ENCODE measurements around the gene ZNF638. TPM values are rescaled to one million over a fixed set of nuclear protein-coding genes. Genes with fewer than 3 reads are reported as not detected.
A peak's percentile ranks its signal among the peaks of the same experiment; 100 is the strongest.

Gene ZNF638
- total RNA-seq, 4 donors from 2014 or later = 94.9 to 114 (median 109) TPM

- intact Hi-C loops (cut with DNase I; ENCODE audit: low total_unique reads) = no loop called here
- 88 to 93% methylated on average over 5 of the region's 5 CpGs for WGBS, 2 donors
- H3K4me3 ChIP-seq (ENCODE audit: low read depth, poor library complexity, severe bottlenecking) = no peak overlapping the region
- TF ChIP-seq, protein P1, sequence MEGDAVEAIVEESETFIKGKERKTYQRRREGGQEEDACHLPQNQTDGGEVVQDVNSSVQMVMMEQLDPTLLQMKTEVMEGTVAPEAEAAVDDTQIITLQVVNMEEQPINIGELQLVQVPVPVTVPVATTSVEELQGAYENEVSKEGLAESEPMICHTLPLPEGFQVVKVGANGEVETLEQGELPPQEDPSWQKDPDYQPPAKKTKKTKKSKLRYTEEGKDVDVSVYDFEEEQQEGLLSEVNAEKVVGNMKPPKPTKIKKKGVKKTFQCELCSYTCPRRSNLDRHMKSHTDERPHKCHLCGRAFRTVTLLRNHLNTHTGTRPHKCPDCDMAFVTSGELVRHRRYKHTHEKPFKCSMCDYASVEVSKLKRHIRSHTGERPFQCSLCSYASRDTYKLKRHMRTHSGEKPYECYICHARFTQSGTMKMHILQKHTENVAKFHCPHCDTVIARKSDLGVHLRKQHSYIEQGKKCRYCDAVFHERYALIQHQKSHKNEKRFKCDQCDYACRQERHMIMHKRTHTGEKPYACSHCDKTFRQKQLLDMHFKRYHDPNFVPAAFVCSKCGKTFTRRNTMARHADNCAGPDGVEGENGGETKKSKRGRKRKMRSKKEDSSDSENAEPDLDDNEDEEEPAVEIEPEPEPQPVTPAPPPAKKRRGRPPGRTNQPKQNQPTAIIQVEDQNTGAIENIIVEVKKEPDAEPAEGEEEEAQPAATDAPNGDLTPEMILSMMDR (IDR thresholded peaks at IDR 0.05) = no peak
- no peak for TF ChIP-seq POLR2A (IDR thresholded peaks at IDR 0.05)
- peak in 1 of 2 donors; percentile 62 for DNase-seq (ENCODE audit: low spot score in 2 of 2)
Observed at GRCh38 chr2:71462641-71463341, 131.2 kb downstream of the ZNF638 start.

GRCh38 chr2:71463342-71463654 lies 131.7 kb downstream of the ZNF638 start:
- WGBS, 2 donors = 78 to 85% methylated on average over 4 to 7 of the region's 7 CpGs
- no peak for DNase-seq (ENCODE audit: low spot score in 2 of 2)
- intact Hi-C loops (cut with DNase I; ENCODE audit: low total_unique reads) = no loop called here
- no peak for TF ChIP-seq POLR2A (IDR thresholded peaks at IDR 0.05)
- TF ChIP-seq, protein P1 (IDR thresholded peaks at IDR 0.05) = no peak
- no peak overlapping the region for H3K4me3 ChIP-seq (ENCODE audit: low read depth, poor library complexity, severe bottlenecking)

DNA sequence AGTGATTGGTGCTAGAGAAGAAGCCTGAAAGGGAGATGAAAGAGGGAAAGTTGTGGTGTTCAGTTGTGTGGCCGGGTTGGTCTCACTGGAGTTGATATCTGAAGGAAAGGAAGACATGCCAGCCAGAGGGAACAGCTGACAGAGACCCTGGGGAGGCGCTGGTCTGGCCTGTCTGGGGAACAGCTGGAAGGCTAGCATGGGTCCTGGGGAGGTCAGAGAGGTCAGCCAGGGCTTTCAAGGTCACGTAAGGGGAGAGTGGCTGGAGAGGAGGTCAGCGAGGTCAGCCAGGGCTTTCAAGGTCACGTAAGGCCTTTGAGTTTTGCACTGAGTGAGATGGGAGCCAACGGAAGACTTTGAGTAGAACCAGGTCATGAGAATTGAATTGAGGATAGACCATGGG lies 132.8 kb downstream of the ZNF638 start:
- intact Hi-C loops (cut with DNase I; ENCODE audit: low total_unique reads) = no loop called here
- H3K4me3 ChIP-seq (ENCODE audit: low read depth, poor library complexity, severe bottlenecking) = no peak overlapping the region
- DNase-seq (ENCODE audit: low spot score in 2 of 2) = peak in 1 of 2 donors; percentile 69
- no peak for TF ChIP-seq POLR2A (IDR thresholded peaks at IDR 0.05)
- TF ChIP-seq, protein P1 (IDR thresholded peaks at IDR 0.05) = no peak
- 84 to 85% methylated on average over 6 of the region's 6 CpGs for WGBS, 2 donors

GRCh38 chr2:71465356-71465755 lies 133.8 kb downstream of the ZNF638 start:
- TF ChIP-seq, protein P1 (IDR thresholded peaks at IDR 0.05) = no peak
- TF ChIP-seq POLR2A (IDR thresholded peaks at IDR 0.05) = no peak
- 41 to 49% methylated on average over 11 of the region's 11 CpGs for WGBS, 2 donors
- no peak overlapping the region for H3K4me3 ChIP-seq (ENCODE audit: low read depth, poor library complexity, severe bottlenecking)
- peak in 1 of 2 donors; percentile 63 for DNase-seq (ENCODE audit: low spot score in 2 of 2)
- intact Hi-C loops (cut with DNase I; ENCODE audit: low total_unique reads) = no loop called here

DNA sequence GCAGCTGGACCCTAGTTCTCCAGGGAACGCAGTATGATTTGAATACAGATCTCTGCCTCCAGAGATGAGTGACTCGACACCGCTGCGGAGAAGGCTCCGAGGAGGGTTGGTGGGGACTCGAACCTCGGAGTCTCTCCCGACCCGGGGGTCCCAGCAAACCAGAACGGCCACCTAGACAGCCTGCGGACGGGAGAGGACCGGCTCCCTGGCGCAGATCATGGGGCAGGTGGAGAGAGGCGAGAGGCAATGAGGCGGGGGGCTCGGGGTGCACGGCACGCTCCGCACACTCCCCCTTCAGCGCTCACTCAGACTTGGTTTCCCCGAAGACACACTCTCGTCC lies 134.3 kb downstream of the ZNF638 start:
- peak overlapping the region; percentile 42 for H3K4me3 ChIP-seq (ENCODE audit: low read depth, poor library complexity, severe bottlenecking)
- intact Hi-C loops (cut with DNase I; ENCODE audit: low total_unique reads) = no loop called here
- TF ChIP-seq, protein P1 (IDR thresholded peaks at IDR 0.05) = no peak
- TF ChIP-seq POLR2A (IDR thresholded peaks at IDR 0.05) = no peak
- WGBS, 2 donors = 6% methylated on average over 23 of the region's 23 CpGs
- DNase-seq (ENCODE audit: low spot score in 2 of 2) = peak in 1 of 2 donors; percentile 81
